Measurements from ENCODE around the gene PCSK9. TPM values are rescaled to one million over a fixed set of nuclear protein-coding genes. Genes with fewer than 3 reads are reported as not detected.

The PCSK9 gene
- polyA plus RNA-seq, 2 of the 4 experiments (the other 2 are of a cell fraction): 1.7 to 7.3 TPM

DNA sequence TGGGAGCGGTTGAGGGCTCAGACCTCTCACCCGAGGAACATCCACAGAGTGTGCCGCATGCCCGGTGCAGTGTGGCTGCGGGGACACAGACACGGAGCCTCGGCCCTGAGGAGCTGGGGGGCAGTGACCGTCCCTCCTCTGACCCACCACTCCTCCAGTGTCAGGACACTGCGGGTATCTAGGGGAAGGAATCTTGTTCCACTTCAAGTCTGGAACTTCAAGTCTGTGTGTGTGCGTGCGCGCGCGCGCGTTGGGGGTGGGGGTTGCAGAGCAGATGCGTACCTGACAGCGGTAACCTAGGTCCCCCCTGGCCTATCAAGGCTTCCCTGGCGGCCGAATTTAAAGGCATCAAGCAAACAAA lies 17.3 kb downstream of the PCSK9 start (continued):
- no peak for TF ChIP-seq RNF2 (IDR thresholded peaks at IDR 0.05; ENCODE audit: borderline replicate concordance, low read depth)
- TF ChIP-seq NPAS2 (CRISPR knock-in tag; IDR thresholded peaks at IDR 0.05; ENCODE audit: borderline replicate concordance): no peak
- no peak for TF ChIP-seq HOXA7 (CRISPR knock-in tag; IDR thresholded peaks at IDR 0.05)
- TF ChIP-seq PBX3 (IDR thresholded peaks at IDR 0.05): no peak

GRCh38 chr1:55057270-55057955 lies 18.1 kb downstream of the PCSK9 start:
- WGBS (ENCODE audit: missing lambda C conversion rate): 78% methylated on average over 8 of the region's 15 CpGs
- no peak for FAIRE-seq
- ChIA-PET POLR2A (no interaction called here), CTCF (interaction anchor here (3.0 kb wide), 1 partner anchor 9 kb away, joined by 8 read pairs; no protein-coding TSS in a partner anchor)
- no peak for ATAC-seq
- H3K4me3 ChIP-seq: no peak overlapping the region
- no peak overlapping the region for H3K4me2 ChIP-seq
- H3K27ac ChIP-seq: no peak overlapping the region
- TF ChIP-seq HEYL (CRISPR knock-in tag; IDR thresholded peaks at IDR 0.05): no peak
- no peak for TF ChIP-seq FOXS1 (CRISPR knock-in tag; IDR thresholded peaks at IDR 0.05)
- TF ChIP-seq HES2 (IDR thresholded peaks at IDR 0.05): no peak
- no peak for TF ChIP-seq RCOR1 (IDR thresholded peaks at IDR 0.05; ENCODE audit: low read depth, low read length)
- no peak for TF ChIP-seq TFCP2L1 (CRISPR knock-in tag; IDR thresholded peaks at IDR 0.05)
- TF ChIP-seq, protein P1, sequence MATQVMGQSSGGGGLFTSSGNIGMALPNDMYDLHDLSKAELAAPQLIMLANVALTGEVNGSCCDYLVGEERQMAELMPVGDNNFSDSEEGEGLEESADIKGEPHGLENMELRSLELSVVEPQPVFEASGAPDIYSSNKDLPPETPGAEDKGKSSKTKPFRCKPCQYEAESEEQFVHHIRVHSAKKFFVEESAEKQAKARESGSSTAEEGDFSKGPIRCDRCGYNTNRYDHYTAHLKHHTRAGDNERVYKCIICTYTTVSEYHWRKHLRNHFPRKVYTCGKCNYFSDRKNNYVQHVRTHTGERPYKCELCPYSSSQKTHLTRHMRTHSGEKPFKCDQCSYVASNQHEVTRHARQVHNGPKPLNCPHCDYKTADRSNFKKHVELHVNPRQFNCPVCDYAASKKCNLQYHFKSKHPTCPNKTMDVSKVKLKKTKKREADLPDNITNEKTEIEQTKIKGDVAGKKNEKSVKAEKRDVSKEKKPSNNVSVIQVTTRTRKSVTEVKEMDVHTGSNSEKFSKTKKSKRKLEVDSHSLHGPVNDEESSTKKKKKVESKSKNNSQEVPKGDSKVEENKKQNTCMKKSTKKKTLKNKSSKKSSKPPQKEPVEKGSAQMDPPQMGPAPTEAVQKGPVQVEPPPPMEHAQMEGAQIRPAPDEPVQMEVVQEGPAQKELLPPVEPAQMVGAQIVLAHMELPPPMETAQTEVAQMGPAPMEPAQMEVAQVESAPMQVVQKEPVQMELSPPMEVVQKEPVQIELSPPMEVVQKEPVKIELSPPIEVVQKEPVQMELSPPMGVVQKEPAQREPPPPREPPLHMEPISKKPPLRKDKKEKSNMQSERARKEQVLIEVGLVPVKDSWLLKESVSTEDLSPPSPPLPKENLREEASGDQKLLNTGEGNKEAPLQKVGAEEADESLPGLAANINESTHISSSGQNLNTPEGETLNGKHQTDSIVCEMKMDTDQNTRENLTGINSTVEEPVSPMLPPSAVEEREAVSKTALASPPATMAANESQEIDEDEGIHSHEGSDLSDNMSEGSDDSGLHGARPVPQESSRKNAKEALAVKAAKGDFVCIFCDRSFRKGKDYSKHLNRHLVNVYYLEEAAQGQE (IDR thresholded peaks at IDR 0.05): no peak
- TF ChIP-seq GATA3 (IDR thresholded peaks at IDR 0.05; ENCODE audit: borderline replicate concordance): no peak
- TF ChIP-seq PBX3 (IDR thresholded peaks at IDR 0.05): no peak
- TF ChIP-seq, protein P2, sequence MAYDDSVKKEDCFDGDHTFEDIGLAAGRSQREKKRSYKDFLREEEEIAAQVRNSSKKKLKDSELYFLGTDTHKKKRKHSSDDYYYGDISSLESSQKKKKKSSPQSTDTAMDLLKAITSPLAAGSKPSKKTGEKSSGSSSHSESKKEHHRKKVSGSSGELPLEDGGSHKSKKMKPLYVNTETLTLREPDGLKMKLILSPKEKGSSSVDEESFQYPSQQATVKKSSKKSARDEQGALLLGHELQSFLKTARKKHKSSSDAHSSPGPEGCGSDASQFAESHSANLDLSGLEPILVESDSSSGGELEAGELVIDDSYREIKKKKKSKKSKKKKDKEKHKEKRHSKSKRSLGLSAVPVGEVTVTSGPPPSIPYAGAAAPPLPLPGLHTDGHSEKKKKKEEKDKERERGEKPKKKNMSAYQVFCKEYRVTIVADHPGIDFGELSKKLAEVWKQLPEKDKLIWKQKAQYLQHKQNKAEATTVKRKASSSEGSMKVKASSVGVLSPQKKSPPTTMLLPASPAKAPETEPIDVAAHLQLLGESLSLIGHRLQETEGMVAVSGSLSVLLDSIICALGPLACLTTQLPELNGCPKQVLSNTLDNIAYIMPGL (CRISPR knock-in tag; IDR thresholded peaks at IDR 0.05; ENCODE audit: borderline replicate concordance): no peak
- TF ChIP-seq CHD4 (IDR thresholded peaks at IDR 0.05; ENCODE audit: borderline replicate concordance): no peak
- TF ChIP-seq POLR2AphosphoS2 (conservative IDR thresholded peaks at IDR 0.05; ENCODE audit: low read length): no peak
- no peaks in the 10 kb centered on the region for H3K4me1 ChIP-seq
- no peak for DNase-seq (ENCODE audit: low read depth in 1 of 2, low spot score in 1 of 2)
- H3K9me3 ChIP-seq: no peaks in the 10 kb centered on the region

DNA sequence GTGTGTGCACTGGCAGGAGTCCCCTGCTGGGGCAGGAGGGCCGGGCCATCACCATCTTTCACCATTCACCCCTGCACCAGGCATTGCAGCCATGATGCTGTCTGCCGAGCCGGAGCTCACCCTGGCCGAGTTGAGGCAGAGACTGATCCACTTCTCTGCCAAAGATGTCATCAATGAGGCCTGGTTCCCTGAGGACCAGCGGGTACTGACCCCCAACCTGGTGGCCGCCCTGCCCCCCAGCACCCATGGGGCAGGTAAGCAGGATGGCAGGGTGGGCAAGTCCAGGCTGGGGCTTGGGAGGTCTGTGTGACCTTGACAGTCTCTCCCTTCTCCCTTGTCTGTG lies 18.6 kb downstream of the PCSK9 start:
- DNase-seq (ENCODE audit: low read depth in 1 of 2, low spot score in 1 of 2) (no peak), FAIRE-seq (no peak), ATAC-seq (no peak)
- CTCF ChIA-PET: interaction anchor here (3.0 kb wide), 1 partner anchor 10 kb away, joined by 8 read pairs; no protein-coding TSS in a partner anchor
- WGBS (ENCODE audit: missing lambda C conversion rate): 70% methylated on average over 2 of the region's 6 CpGs
- H3K4me2 ChIP-seq: no peak overlapping the region
- H3K4me1 ChIP-seq: no peaks in the 10 kb centered on the region
- POLR2A ChIA-PET: no interaction called here
- no peaks in the 10 kb centered on the region for H3K9me3 ChIP-seq
- H3K27ac ChIP-seq: no peak overlapping the region
- H3K4me3 ChIP-seq: no peak overlapping the region
- TF ChIP-seq KDM5A (IDR thresholded peaks at IDR 0.05) (no peak), TFCP2L1 (CRISPR knock-in tag; IDR thresholded peaks at IDR 0.05) (no peak), BHLHE40 (IDR thresholded peaks at IDR 0.05; ENCODE audit: low read depth, low read length) (no peak), ZFP36 (IDR thresholded peaks at IDR 0.05; ENCODE audit: borderline replicate concordance, partially characterized antibody) (no peak), USF2 (IDR thresholded peaks at IDR 0.05) (no peak), NFE2L2 (conservative IDR thresholded peaks at IDR 0.05; ENCODE audit: low read length) (no peak), RFX5 (IDR thresholded peaks at IDR 0.05) (no peak), PBX3 (IDR thresholded peaks at IDR 0.05) (no peak), CEBPB (IDR thresholded peaks at IDR 0.05) (no peak), CHD4 (IDR thresholded peaks at IDR 0.05; ENCODE audit: borderline replicate concordance) (no peak)
- TF ChIP-seq, protein P3, sequence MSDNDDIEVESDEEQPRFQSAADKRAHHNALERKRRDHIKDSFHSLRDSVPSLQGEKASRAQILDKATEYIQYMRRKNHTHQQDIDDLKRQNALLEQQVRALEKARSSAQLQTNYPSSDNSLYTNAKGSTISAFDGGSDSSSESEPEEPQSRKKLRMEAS (IDR thresholded peaks at IDR 0.05): no peak
- TF ChIP-seq, protein P4, sequence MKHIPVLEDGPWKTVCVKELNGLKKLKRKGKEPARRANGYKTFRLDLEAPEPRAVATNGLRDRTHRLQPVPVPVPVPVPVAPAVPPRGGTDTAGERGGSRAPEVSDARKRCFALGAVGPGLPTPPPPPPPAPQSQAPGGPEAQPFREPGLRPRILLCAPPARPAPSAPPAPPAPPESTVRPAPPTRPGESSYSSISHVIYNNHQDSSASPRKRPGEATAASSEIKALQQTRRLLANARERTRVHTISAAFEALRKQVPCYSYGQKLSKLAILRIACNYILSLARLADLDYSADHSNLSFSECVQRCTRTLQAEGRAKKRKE (CRISPR knock-in tag; IDR thresholded peaks at IDR 0.05; ENCODE audit: low read depth): no peak

Data from A549 (cell line).